HEK293 (cell line): ENCODE results near the gene RIC8B.
A peak's percentile ranks its signal among the peaks of the same experiment; 100 is the strongest.

Experiments used
- BCL6B ChIP-seq: fragments of 450-650 bp; formaldehyde crosslinking; IDR thresholded peaks from 2 replicates; pipeline ENCODE4 v1.5.1; 2017; ENCODE audit warnings: missing biosample characterization, missing genetic modification characterization
- GLI4 ChIP-seq: fragments of 450-650 bp; formaldehyde crosslinking; IDR thresholded peaks from 2 replicates; pipeline ENCODE4 v1.5.1; 2016; ENCODE audit warnings: missing biosample characterization, missing genetic modification characterization
- HOXD13 ChIP-seq: sonication (generic); formaldehyde crosslinking; IDR thresholded peaks from 2 replicates; pipeline ENCODE4 v1.8.0; 2022; ENCODE audit warnings: missing genetic modification reagents, borderline replicate concordance
- INSM2 ChIP-seq: fragments of 450-650 bp; formaldehyde crosslinking; IDR thresholded peaks from 2 replicates; pipeline ENCODE4 v1.5.1; 2016; ENCODE audit warnings: missing biosample characterization, missing genetic modification characterization
- KLF10 ChIP-seq: fragments of 450-650 bp; IDR thresholded peaks from 2 replicates; pipeline ENCODE4 v1.5.1; 2018; ENCODE audit warnings: missing biosample characterization, mild to moderate bottlenecking, missing genetic modification characterization
- OVOL3 ChIP-seq: fragments of 450-650 bp; formaldehyde crosslinking; IDR thresholded peaks from 2 replicates; pipeline ENCODE4 v1.5.1; 2016; ENCODE audit warnings: missing biosample characterization, missing genetic modification characterization
- PRDM10 ChIP-seq: fragments of 450-650 bp; formaldehyde crosslinking; IDR thresholded peaks from 2 replicates; pipeline ENCODE4 v1.5.1; 2016; ENCODE audit warnings: missing biosample characterization, missing genetic modification characterization
- SETDB1 ChIP-seq: IDR thresholded peaks from one replicate; pipeline ENCODE4 v1.6.1; 2017; ENCODE audit warnings: mild to moderate bottlenecking, low read length, moderate library complexity, mixed read lengths; ENCODE audit not compliant: insufficient read length
- YY1 ChIP-seq: fragments of 450-650 bp; formaldehyde crosslinking; IDR thresholded peaks from 2 replicates; pipeline ENCODE4 v1.5.1; 2018; ENCODE audit warnings: missing biosample characterization, missing genetic modification characterization
- YY2 ChIP-seq: fragments of 450-650 bp; formaldehyde crosslinking; IDR thresholded peaks from 2 replicates; pipeline ENCODE4 v1.5.1; 2016; ENCODE audit warnings: missing biosample characterization, missing genetic modification characterization
- ZBTB1 ChIP-seq: fragments of 450-650 bp; formaldehyde crosslinking; IDR thresholded peaks from 2 replicates; pipeline ENCODE4 v1.5.1; 2016; ENCODE audit warnings: missing biosample characterization, missing genetic modification characterization
- ZBTB10 ChIP-seq: fragments of 450-650 bp; formaldehyde crosslinking; IDR thresholded peaks from 2 replicates; pipeline ENCODE4 v1.5.1; 2016; ENCODE audit warnings: missing biosample characterization, missing genetic modification characterization
- ZBTB17 ChIP-seq: fragments of 450-650 bp; formaldehyde crosslinking; IDR thresholded peaks from 2 replicates; pipeline ENCODE4 v1.5.1; 2016; ENCODE audit warnings: missing biosample characterization, missing genetic modification characterization
- ZBTB44 ChIP-seq: fragments of 450-650 bp; IDR thresholded peaks from 2 replicates; pipeline ENCODE4 v1.5.1; 2018; ENCODE audit warnings: missing biosample characterization, mild to moderate bottlenecking, missing genetic modification characterization
- ZBTB8A ChIP-seq: fragments of 450-650 bp; formaldehyde crosslinking; IDR thresholded peaks from 2 replicates; pipeline ENCODE4 v1.5.1; 2016; ENCODE audit warnings: missing biosample characterization, missing genetic modification characterization
- ZEB2 ChIP-seq: fragments of 450-650 bp; formaldehyde crosslinking; IDR thresholded peaks from 2 replicates; pipeline ENCODE4 v1.5.1; 2016; ENCODE audit warnings: missing biosample characterization, missing genetic modification characterization
- ZNF169 ChIP-seq: fragments of 450-650 bp; formaldehyde crosslinking; IDR thresholded peaks from 2 replicates; pipeline ENCODE4 v1.5.1; 2016; ENCODE audit warnings: missing biosample characterization, missing genetic modification characterization
- ZNF202 ChIP-seq: fragments of 450-650 bp; formaldehyde crosslinking; IDR thresholded peaks from 2 replicates; pipeline ENCODE4 v1.5.1; 2016; ENCODE audit warnings: missing biosample characterization, missing genetic modification characterization, borderline replicate concordance
- ZNF335 ChIP-seq: fragments of 450-650 bp; formaldehyde crosslinking; conservative IDR thresholded peaks from 2 replicates; pipeline ENCODE4 v1.5.1; 2016; ENCODE audit warnings: missing biosample characterization, missing genetic modification characterization
- ZNF404 ChIP-seq: fragments of 450-650 bp; formaldehyde crosslinking; IDR thresholded peaks from 2 replicates; pipeline ENCODE4 v1.5.1; 2017; ENCODE audit warnings: missing biosample characterization, missing genetic modification characterization
- ZNF426 ChIP-seq: fragments of 450-650 bp; formaldehyde crosslinking; IDR thresholded peaks from 2 replicates; pipeline ENCODE4 v1.5.1; 2017; ENCODE audit warnings: missing biosample characterization, missing genetic modification characterization, mild to moderate bottlenecking, inconsistent platforms, moderate library complexity
- ZNF548 ChIP-seq: fragments of 450-650 bp; formaldehyde crosslinking; IDR thresholded peaks from 2 replicates; pipeline ENCODE4 v1.5.1; 2016; ENCODE audit warnings: missing biosample characterization, missing genetic modification characterization
- ZNF560 ChIP-seq: fragments of 450-650 bp; formaldehyde crosslinking; IDR thresholded peaks from 2 replicates; pipeline ENCODE4 v1.5.1; 2017; ENCODE audit warnings: missing biosample characterization, missing genetic modification characterization, borderline replicate concordance
- ZNF639 ChIP-seq: fragments of 450-650 bp; formaldehyde crosslinking; IDR thresholded peaks from 2 replicates; pipeline ENCODE4 v1.5.1; 2016; ENCODE audit warnings: missing biosample characterization, missing genetic modification characterization
- ZNF76 ChIP-seq: fragments of 450-650 bp; formaldehyde crosslinking; IDR thresholded peaks from 2 replicates; pipeline ENCODE4; 2016; ENCODE audit warnings: low read depth, missing biosample characterization, missing genetic modification characterization, borderline replicate concordance
- ZNF768 ChIP-seq: fragments of 450-650 bp; formaldehyde crosslinking; IDR thresholded peaks from 2 replicates; pipeline ENCODE4 v1.5.1; 2018; ENCODE audit warnings: missing biosample characterization, mild to moderate bottlenecking, missing genetic modification characterization
- ZXDB ChIP-seq: fragments of 450-650 bp; formaldehyde crosslinking; IDR thresholded peaks from 2 replicates; pipeline ENCODE4 v1.5.1; 2016; ENCODE audit warnings: missing biosample characterization, missing genetic modification characterization

Gene RIC8B

GRCh38 chr12:106774005-106774807 lies at the start of gene RIC8B (continued):
- TF ChIP-seq BCL6B (tag by site-specific recombination) (no peak), ZNF426 (tag by site-specific recombination) (no peak), ZEB2 (peak; percentile 88; the same call in 1 of the 2 replicates), KLF10 (tag by site-specific recombination) (no peak), INSM2 (tag by site-specific recombination) (no peak; the same call in 1 of the 2 replicates), YY1 (tag by site-specific recombination) (peak; percentile 60; the same call in 1 of the 2 replicates), PRDM10 (tag by site-specific recombination) (peak; percentile 76), OVOL3 (peak; percentile 99), ZBTB1 (tag by site-specific recombination) (no peak), HOXD13 (CRISPR knock-in tag) (peak; percentile 68; the same call in 1 of the 2 replicates), ZBTB8A (tag by site-specific recombination) (peak; percentile 78; the same call in 1 of the 2 replicates), ZNF548 (tag by site-specific recombination) (no peak), ZBTB10 (tag by site-specific recombination) (peak; percentile 98), ZNF639 (tag by site-specific recombination) (no peak; the same call in 1 of the 2 replicates), ZXDB (tag by site-specific recombination) (peak; percentile 99), ZNF169 (tag by site-specific recombination) (no peak), ZNF404 (no peak), ZBTB44 (no peak), ZBTB17 (tag by site-specific recombination) (peak; percentile 97), ZNF202 (tag by site-specific recombination) (no peak), ZNF335 (peak; percentile 98), ZNF560 (no peak), ZNF76 (tag by site-specific recombination) (peak; percentile 99), ZNF768 (no peak), GLI4 (tag by site-specific recombination) (no peak), YY2 (tag by site-specific recombination) (peak; percentile 24), SETDB1 (no peak)
